IPS DF 4.7 (cell line): Measurements from ENCODE around the gene GRHL3.

Experiments used
- DNase-seq: peaks from one replicate; pipeline ENCODE4 v3.0.0-alpha.2; 2013; ENCODE audit warnings: low spot score; ENCODE audit errors: extremely low read depth

Gene GRHL3

GRCh38 chr1:24392982-24393650, 74.0 kb downstream of the GRHL3 start:
- DNase-seq = no peak

GRCh38 chr1:24393892-24394291, 74.7 kb downstream of the GRHL3 start:
- DNase-seq = no peak

GRCh38 chr1:24400065-24400464, 80.9 kb downstream of the GRHL3 start:
- DNase-seq = no peak

DNA sequence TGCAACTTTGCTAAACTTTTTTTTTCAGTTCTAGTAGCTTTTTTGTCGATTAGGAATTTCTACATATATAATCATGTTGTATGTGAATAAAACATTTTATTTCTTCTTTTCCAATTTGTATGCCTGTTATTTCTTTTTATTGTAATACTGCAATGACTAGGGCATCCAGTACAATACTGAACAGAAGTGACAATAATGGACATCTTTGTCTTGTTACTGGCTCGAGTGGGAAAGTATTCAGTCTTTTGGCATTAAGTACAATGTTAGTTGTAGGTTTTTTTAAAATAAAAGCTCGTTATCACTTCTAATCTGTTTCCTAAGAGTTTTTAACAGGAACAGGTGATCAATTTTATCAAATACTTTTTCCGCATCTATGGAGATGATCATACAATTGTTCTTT, 84.6 kb downstream of the GRHL3 start:
- DNase-seq = no peak
